Lung (tissue), 12 donors: ENCODE measurements around the gene PODXL. TPM values are rescaled to one million over a fixed set of nuclear protein-coding genes. Genes with fewer than 3 reads are reported as not detected.
A peak's percentile ranks its signal among the peaks of the same experiment; 100 is the strongest.

Experiments
- ATAC-seq: fragments of 200-7000 bp; cut with Tn5 transposase; one replicate; pipeline ENCODE4 v1.9.1; 2020; ENCODE audit warnings: moderate number of reproducible peaks; ENCODE audit not compliant: insufficient read depth, low FRiP score
- DNase-seq, 3 donors: peaks; one replicate each; pipeline ENCODE4 v3.0.0-alpha.2; 2013 to 2017
- H3K27ac ChIP-seq, 2 donors: one replicate each; pipeline ENCODE4 v1.5.1; 2013; ENCODE audit warnings: mild to moderate bottlenecking in 2 of 2, moderate library complexity in 2 of 2, control low read depth in 1 of 2, inconsistent platforms in 1 of 2, low read depth in 1 of 2, low read length in 1 of 2
- H3K27me3 ChIP-seq, 3 donors: one replicate each; pipeline ENCODE4 v1.5.1; 2013; ENCODE audit warnings: low read length in 2 of 3; ENCODE audit not compliant: control insufficient read depth in 3 of 3, insufficient read depth in 3 of 3
- H3K36me3 ChIP-seq, 4 donors: one replicate each; pipeline ENCODE4 v1.5.1; 2013; ENCODE audit warnings: low read length in 4 of 4, mild to moderate bottlenecking in 1 of 4, moderate library complexity in 1 of 4; ENCODE audit not compliant: control insufficient read depth in 4 of 4, insufficient read depth in 4 of 4
- H3K4me1 ChIP-seq, 5 donors: one replicate each; pipeline ENCODE4 v1.5.1; 2013; ENCODE audit warnings: low read length in 5 of 5, mild to moderate bottlenecking in 2 of 5, moderate library complexity in 1 of 5; ENCODE audit not compliant: control insufficient read depth in 5 of 5, insufficient read depth in 5 of 5
- H3K4me3 ChIP-seq: one replicate; pipeline ENCODE4 v1.5.1; 2013; ENCODE audit warnings: mild to moderate bottlenecking, control low read depth, moderate library complexity
- H3K9ac ChIP-seq, 2 donors: one replicate each; pipeline ENCODE4 v1.5.1; 2013; ENCODE audit warnings: low read length in 2 of 2, control low read depth in 1 of 2; ENCODE audit not compliant: insufficient read depth in 1 of 2
- H3K9me3 ChIP-seq, 4 donors: one replicate each; pipeline ENCODE4 v1.5.1; 2013; ENCODE audit warnings: low read length in 3 of 4, mild to moderate bottlenecking in 1 of 4, moderate library complexity in 1 of 4; ENCODE audit not compliant: control insufficient read depth in 4 of 4, insufficient read depth in 3 of 4
- CTCF ChIP-seq: IDR thresholded peaks from 2 replicates; pipeline ENCODE4 v1.5.1; 2012; ENCODE audit warnings: mild to moderate bottlenecking; ENCODE audit errors: control extremely low read depth, extremely low read depth
- WGBS, 2 donors: extraction: QIAGEN DNeasy Blood & Tissue Kit; methylation state at CpG; one replicate each; pipeline ENCODE4 v1.1.7; 2013; 5-methylcytosine and 5-hydroxymethylcytosine counted together
- polyA plus RNA-seq, 2 donors: library from polyadenylated mRNA; stranded (reverse); fragments of 200-250 nt; gene quantifications; one replicate each; pipeline ENCODE4 v1.2.1, GENCODE V29; 2013
- total RNA-seq, 2 donors: library from RNA; depleted of rRNA in 1 of 2; stranded (reverse); fragments of >200 nt in 1 of 2; gene quantifications; one replicate each; pipeline ENCODE4 v1.2.1, GENCODE V29; 2014 to 2021
- donor health status: control.
- donor health status: control.
- donor health status: Bipolar disorder and iron deficiency.
- donor health status: healthy.
- donor health status: DM: yes; HTN: yes; CAD: no.

PODXL gene
- total and polyA plus RNA-seq, 4 donors, result 24.3 to 133 (median 57.6) TPM

GRCh38 chr7:131498237-131498885 lies 58.1 kb downstream of the PODXL start:
- H3K9ac ChIP-seq, result no peak overlapping the region
- H3K27ac ChIP-seq, result no peak overlapping the region
- H3K27me3 ChIP-seq, result no peaks in the 10 kb centered on the region
- H3K4me1 ChIP-seq, result peaks cover under 1 to 5% (median 3%) of the 10 kb centered on the region in 5 donors
- peaks cover 5 to 10% (median 6%) of the 10 kb centered on the region in 4 donors for H3K36me3 ChIP-seq
- peak in 2 of 3 donors; percentile 42 to 61 for DNase-seq
- ATAC-seq, result no peak
- no peak for TF ChIP-seq CTCF
- no peak overlapping the region for H3K4me3 ChIP-seq
- no peaks in the 10 kb centered on the region for H3K9me3 ChIP-seq
- WGBS, 2 donors, result 85 to 96% methylated on average over 4 of the region's 4 CpGs

- DNase-seq, result no peak
- Histone ChIP-seq H3K4me1 (no peaks in the 10 kb centered on the region), H3K36me3 (peaks cover 5 to 10% (median 6%) of the 10 kb centered on the region in 4 donors), H3K9ac (no peak overlapping the region), H3K27me3 (no peaks in the 10 kb centered on the region), H3K27ac (no peak overlapping the region), H3K9me3 (no peaks in the 10 kb centered on the region), H3K4me3 (no peak overlapping the region)
- WGBS, 2 donors, result 66 to 72% methylated on average over 7 of the region's 7 CpGs
- no peak for ATAC-seq
- no peak for TF ChIP-seq CTCF
Observed at GRCh38 chr7:131497454-131497853, 59.0 kb downstream of the PODXL start.

- peaks cover 5 to 9% (median 6%) of the 10 kb centered on the region in 4 donors for H3K36me3 ChIP-seq
- WGBS, 2 donors, result 81 to 96% methylated on average over 7 of the region's 7 CpGs
- H3K27me3 ChIP-seq, result no peaks in the 10 kb centered on the region
- ATAC-seq (no peak), DNase-seq (no peak)
- H3K27ac ChIP-seq, result no peak overlapping the region
- no peak overlapping the region for H3K4me3 ChIP-seq
- no peaks in the 10 kb centered on the region for H3K4me1 ChIP-seq
- H3K9ac ChIP-seq, result no peak overlapping the region
- TF ChIP-seq CTCF, result no peak
- no peaks in the 10 kb centered on the region for H3K9me3 ChIP-seq
Observed at GRCh38 chr7:131495669-131496498, 60.5 kb downstream of the PODXL start.
